ENCODE measurements around the gene SRPX.

DNA sequence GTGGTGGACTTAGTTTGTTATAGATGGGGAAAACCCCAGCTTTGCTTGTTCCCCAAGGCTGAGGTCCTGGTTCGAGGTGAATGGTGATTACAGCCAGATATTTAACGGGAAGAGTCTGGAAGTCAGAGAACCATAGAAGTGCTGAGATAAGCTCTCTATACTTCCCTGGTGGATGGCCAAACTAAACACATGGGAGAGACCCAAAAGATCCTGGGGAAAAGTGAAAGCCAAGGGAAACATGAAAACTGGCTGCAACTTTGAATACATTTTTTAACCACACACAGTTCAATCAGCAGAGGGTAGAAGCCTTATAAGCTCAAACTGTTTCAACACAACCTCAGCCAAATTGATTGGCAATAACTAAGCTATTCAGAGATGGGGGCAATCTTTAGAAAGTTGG, 29.3 kb upstream of the SRPX start:
- TF ChIP-seq CTCF (IDR thresholded peaks at IDR 0.05; ENCODE audit: insufficient read depth, low read depth, low read length) (no peak), EZH2 (IDR thresholded peaks at IDR 0.05; ENCODE audit: insufficient read depth, low read length) (no peak)

Data from astrocyte (in vitro differentiated cells and primary cell).